ENCODE data around the gene SDHA. TPM values are rescaled to one million over a fixed set of nuclear protein-coding genes. Genes with fewer than 3 reads are reported as not detected.

SDHA gene
- total RNA-seq, 2 donors from 2014 or later, result 59.6 to 70.5 TPM

GRCh38 chr5:199197-199949 is 18.7 kb upstream of the SDHA start:
- ATAC-seq (ENCODE audit: insufficient number of reproducible peaks, low FRiP score, low read depth) (no peak), DNase-seq (ENCODE audit: low spot score) (no peak)
- TF ChIP-seq CTCF (IDR thresholded peaks at IDR 0.05), result no peak
- no peaks in the 10 kb centered on the region for H3K4me1 ChIP-seq (ENCODE audit: control insufficient read depth in 1 of 2, low read depth in 2 of 2)
- no peaks in the 10 kb centered on the region for H3K27me3 ChIP-seq (replicated peaks; ENCODE audit: insufficient read depth)
- no peaks in the 10 kb centered on the region for H3K9me3 ChIP-seq
- no peak overlapping the region for H3K4me3 ChIP-seq
- no peak overlapping the region for H3K27ac ChIP-seq
- H3K36me3 ChIP-seq, result peaks cover 11% of the 10 kb centered on the region

GRCh38 chr5:199950-200645 is 18.0 kb upstream of the SDHA start:
- DNase-seq (ENCODE audit: low spot score), result no peak
- no peaks in the 10 kb centered on the region for H3K9me3 ChIP-seq
- no peak overlapping the region for H3K4me3 ChIP-seq
- peaks cover 11% of the 10 kb centered on the region for H3K36me3 ChIP-seq
- H3K27ac ChIP-seq, result no peak overlapping the region
- no peak for TF ChIP-seq CTCF (IDR thresholded peaks at IDR 0.05)
- no peaks in the 10 kb centered on the region for H3K4me1 ChIP-seq (ENCODE audit: control insufficient read depth in 1 of 2, low read depth in 2 of 2)
- no peaks in the 10 kb centered on the region for H3K27me3 ChIP-seq (replicated peaks; ENCODE audit: insufficient read depth)
- ATAC-seq (ENCODE audit: insufficient number of reproducible peaks, low FRiP score, low read depth), result no peak

DNA sequence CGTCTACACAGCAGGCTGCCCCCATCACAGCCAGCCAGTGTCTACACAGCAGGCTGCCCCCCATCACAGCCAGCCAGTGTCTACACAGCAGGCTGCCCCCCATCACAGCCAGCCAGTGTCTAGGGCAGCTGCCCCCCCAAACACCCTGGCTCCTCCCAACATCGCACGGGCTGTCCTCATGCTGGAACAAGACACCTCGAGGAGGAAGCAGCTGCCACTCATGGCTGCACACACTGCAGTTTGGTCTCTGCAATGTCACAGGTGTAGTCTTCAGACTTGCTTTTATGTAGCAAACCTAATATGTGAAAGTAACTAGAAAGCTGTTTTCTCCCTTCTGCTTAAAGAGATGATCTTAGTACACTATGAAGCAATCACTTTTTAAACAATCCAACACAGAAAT is 17.1 kb upstream of the SDHA start:
- H3K27ac ChIP-seq, result no peak overlapping the region
- TF ChIP-seq CTCF (IDR thresholded peaks at IDR 0.05), result no peak
- no peaks in the 10 kb centered on the region for H3K27me3 ChIP-seq (replicated peaks; ENCODE audit: insufficient read depth)
- DNase-seq (ENCODE audit: low spot score) (no peak), ATAC-seq (ENCODE audit: insufficient number of reproducible peaks, low FRiP score, low read depth) (no peak)
- no peaks in the 10 kb centered on the region for H3K9me3 ChIP-seq
- H3K36me3 ChIP-seq, result peaks cover 16% of the 10 kb centered on the region
- no peaks in the 10 kb centered on the region for H3K4me1 ChIP-seq (ENCODE audit: control insufficient read depth in 1 of 2, low read depth in 2 of 2)
- H3K4me3 ChIP-seq, result no peak overlapping the region

- Histone ChIP-seq H3K36me3 (peaks cover 16% of the 10 kb centered on the region), H3K27me3 (replicated peaks; ENCODE audit: insufficient read depth) (no peaks in the 10 kb centered on the region), H3K4me3 (no peak overlapping the region), H3K4me1 (ENCODE audit: control insufficient read depth in 1 of 2, low read depth in 2 of 2) (no peaks in the 10 kb centered on the region), H3K9me3 (no peaks in the 10 kb centered on the region), H3K27ac (no peak overlapping the region)
- DNase-seq (ENCODE audit: low spot score) (no peak), ATAC-seq (ENCODE audit: insufficient number of reproducible peaks, low FRiP score, low read depth) (no peak)
- no peak for TF ChIP-seq CTCF (IDR thresholded peaks at IDR 0.05)
Observed at GRCh38 chr5:201672-202071, 16.4 kb upstream of the SDHA start.

DNA sequence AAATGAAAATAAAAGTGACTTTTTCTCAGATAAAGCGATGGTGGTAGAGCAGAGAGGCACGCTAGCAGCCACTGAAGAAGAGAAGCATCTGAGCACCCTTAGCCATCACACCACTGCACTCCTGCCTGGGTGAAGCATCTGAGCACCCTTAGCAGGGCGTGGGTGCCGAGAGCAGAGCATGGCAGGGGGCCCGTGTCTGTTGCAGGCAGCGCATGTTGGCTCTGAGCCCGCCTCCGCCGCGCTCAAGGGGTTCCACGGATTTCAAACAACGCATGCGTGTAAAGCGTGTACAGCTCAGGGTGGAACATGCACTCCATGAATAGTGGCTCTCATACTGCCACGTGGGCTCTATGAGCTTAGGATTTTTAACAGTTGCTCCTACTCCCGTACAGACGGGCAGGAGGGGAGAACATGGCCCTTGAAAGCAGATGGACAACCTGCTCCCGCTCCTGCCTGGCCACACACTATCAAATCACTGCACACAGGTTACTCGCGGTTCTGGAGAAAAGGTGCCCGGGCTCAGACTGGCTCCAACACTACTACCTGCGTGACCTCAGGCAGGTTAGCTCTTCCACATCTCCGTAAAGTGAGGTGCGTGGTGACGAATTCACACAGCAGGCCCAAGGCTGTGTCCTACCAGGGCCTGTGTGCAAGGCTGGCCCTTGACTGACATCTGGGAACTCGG is 14.7 kb upstream of the SDHA start:
- no peak overlapping the region for H3K4me3 ChIP-seq
- no peak for ATAC-seq (ENCODE audit: insufficient number of reproducible peaks, low FRiP score, low read depth)
- no peaks in the 10 kb centered on the region for H3K4me1 ChIP-seq (ENCODE audit: control insufficient read depth in 1 of 2, low read depth in 2 of 2)
- H3K9me3 ChIP-seq, result no peaks in the 10 kb centered on the region
- H3K36me3 ChIP-seq, result peaks cover 16% of the 10 kb centered on the region
- no peaks in the 10 kb centered on the region for H3K27me3 ChIP-seq (replicated peaks; ENCODE audit: insufficient read depth)
- DNase-seq (ENCODE audit: low spot score), result no peak
- no peak overlapping the region for H3K27ac ChIP-seq
- no peak for TF ChIP-seq CTCF (IDR thresholded peaks at IDR 0.05)

All from thoracic aorta (tissue), 2 donors.